Stimulated activated CD4-positive, alpha-beta T cell treated with anti-CD3 and anti-CD28 coated beads, TNF-alpha, amount 100 ng/mL, for 4 hours (primary cell): ENCODE data around the gene CCDC40.
"Not testable (repeated sequence)": the region's sequence is repeated elsewhere in the genome, so short reads cannot be mapped to it uniquely, and the experiment has no call there.

Experiments
- DNase-seq, 3 experiments: peaks; one replicate each; pipeline ENCODE4 v3.0.0-alpha.2; 2020; ENCODE audit warnings: low read depth in 3 of 3

Gene CCDC40

GRCh38 chr17:80035937-80036714 lies at the start of gene CCDC40:
Gene CCDC40 (plus strand): TSS chr17:80036642. CDS start chr17:80036663, 21 bp downstream.
- peak; percentile 47 to 60 (median 53) for DNase-seq

DNA sequence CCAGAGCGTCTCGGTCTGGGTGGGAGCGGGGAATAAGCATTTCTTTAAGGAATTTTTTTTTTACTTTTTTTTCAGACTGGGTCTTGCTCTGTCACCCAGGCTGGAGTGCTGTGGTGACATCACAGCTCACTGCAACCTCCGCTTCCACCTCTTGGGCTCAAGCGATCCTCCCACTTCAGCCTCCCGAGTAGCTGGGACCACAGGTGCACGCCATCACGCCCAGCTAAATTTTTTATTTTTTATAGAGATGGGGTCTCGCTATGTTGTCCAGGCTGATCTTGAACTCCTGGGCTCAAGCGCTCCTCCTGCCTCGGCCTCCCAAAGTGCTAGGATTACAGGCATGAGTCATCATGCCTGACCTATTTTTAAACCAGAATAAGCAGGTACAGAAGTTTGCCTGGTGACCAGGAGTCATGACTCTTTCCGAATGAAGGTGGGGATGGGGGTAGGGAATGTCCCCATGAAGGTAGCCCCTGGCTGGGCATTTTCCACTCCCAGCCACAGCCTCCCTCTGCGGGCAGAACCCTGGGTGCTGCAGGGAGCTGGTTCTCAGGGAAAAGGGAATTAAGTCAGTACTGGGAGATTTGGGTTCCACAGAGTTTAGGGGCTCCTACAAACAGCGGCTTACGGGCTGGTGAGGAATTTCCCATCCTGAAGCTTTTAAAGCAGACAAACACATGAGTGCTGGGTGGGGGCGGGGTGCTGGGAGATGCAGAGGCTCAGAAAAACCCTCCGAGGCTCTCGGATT lies 49.1 kb upstream of the CCDC40 start:
- no peak for DNase-seq

DNA sequence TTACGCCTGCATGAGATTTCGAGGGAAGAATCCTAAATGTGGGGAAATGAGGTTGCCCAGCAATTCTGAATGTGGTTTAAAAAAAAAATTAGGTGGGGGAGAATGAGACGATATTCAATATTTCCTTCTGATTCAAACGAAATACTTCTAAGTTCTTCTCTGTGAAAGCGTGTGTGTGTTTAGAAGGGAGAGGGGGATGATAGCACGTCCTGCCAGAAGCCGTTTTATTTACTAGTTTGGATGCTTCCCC lies 48.6 kb upstream of the CCDC40 start:
- DNase-seq: no peak

DNA sequence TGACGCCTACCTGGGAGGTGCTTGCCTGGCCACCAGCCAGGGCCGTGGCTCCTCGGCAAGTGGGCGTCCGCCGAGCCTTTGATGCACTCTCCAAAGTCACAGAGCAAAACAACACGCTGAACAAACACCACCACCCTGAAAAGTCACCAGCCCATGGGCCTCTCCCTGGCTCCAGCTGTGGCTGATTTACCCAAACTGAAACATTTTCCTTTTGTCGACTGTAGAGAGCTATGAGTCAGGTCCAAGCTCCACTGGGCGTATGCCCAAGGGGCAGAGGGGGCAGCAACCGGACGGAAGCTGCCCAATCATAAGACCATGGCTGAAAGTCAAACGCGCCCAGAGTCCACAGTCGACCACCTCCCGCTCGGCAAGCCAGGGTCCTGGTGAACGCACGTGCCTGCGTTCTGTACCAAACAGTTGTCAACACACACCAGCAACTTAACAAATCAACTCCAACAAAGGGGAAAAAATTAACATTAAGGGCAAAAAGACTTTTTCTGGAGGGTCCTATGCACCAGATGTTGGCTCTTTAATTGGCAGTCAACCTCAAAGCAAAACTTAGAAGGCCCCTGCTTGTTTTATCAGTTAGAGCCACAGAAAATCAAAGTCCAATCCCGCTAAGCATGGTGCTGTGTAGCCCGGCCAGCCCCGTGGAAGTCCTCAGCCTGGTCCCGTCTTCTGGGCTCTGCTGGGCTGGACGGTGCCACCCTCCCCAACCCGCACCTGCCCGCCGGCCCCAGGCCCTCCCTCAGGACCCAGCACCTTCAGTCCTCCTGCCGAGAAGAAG lies 48.1 kb upstream of the CCDC40 start:
- no peak for DNase-seq

DNA sequence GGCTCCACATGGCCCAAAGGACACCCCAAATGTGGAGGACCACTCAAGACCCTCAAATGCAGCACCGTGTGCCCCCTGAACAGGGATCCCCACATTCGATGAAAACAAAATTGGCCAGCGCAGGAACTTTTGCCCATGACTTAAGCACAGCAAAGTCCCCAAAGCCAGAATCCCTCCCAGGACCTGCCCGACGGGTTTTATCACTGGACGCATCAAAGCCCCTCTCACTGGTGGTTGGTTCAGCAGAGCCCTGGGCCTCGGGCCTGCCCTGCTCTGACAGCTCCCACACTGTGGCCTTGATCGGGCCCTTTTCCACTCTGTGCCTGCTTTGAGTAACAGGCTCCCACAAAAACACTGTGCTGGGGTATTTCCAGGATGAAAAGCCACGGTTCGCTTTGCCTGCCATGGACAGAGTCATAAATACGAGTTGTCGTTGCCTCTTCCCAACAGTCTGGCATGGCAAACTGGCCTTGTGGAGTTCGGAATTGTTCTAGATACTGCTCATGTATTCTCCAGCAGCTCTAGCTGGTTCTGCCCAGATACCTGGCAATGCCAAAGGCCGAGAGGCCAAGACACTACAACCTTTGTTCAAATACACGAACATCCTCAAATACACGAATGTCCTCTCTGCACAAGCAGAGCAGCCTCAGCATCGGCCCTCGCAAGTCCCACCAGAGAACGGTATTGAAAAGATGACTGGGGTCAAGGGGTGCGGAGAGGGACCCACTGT lies 47.2 kb upstream of the CCDC40 start:
- no peak for DNase-seq

- no peak for DNase-seq
Observed at GRCh38 chr17:79990051-79990592, 46.3 kb upstream of the CCDC40 start.

DNA sequence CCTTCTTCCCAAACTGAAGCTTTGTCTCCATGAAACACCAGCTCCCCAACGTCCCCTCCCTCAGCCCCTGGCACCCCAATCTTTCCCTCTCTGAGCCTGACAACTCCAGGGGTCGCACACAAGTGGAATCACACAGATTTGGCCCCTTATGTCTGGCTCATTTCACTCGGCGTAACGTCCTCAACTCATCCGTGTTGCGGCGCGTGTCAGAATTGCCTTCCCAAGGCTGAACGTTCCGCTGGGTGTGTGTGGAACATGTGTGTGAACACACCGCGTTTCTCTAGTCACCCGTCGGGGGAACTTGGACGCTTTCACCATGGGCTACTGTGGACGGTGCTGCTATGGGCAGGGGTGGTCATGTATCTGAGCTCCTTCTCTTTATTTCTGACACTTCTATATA lies 45.7 kb upstream of the CCDC40 start:
- no peak for DNase-seq

- DNase-seq: peak; percentile 71 to 75 (median 72)
Observed at GRCh38 chr17:79991140-79991923, 45.1 kb upstream of the CCDC40 start.

- DNase-seq: no peak
Observed at GRCh38 chr17:79991924-79992648, 44.4 kb upstream of the CCDC40 start.

DNA sequence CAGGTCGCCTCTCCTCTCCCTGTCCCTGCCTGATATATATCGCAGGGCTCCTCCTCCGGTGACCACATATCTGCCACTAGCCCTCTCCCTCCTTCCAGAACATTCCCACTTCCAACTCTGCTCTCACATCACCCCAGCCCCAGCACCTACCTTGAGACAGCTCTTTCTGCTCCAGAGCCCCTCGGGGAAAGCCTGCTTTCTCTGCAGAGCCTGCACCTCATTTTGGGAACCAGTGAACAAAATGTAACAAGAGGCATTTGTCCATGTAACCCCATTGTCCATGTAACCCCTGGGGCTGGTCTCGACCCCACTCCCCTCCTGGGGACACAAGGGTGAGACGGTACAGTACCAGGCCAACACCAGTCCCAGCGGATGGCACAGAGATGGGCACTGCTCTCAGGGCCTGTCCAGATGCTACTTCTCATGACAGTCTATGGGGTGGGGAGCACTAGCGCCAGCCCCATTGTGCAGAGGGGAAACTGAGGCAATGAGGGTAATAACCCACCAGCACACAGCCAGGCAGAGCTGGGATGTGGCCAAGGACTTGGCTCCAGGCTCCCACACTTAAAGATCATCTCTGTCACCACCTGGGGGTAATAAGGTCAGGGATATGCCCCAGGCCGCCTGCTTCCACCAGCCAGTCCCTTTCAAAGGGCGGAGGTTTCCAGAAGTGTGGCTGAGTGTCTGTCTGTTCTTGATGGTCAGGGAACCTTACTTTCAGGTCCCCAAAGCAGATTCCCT lies 43.6 kb upstream of the CCDC40 start:
- no peak for DNase-seq

DNA sequence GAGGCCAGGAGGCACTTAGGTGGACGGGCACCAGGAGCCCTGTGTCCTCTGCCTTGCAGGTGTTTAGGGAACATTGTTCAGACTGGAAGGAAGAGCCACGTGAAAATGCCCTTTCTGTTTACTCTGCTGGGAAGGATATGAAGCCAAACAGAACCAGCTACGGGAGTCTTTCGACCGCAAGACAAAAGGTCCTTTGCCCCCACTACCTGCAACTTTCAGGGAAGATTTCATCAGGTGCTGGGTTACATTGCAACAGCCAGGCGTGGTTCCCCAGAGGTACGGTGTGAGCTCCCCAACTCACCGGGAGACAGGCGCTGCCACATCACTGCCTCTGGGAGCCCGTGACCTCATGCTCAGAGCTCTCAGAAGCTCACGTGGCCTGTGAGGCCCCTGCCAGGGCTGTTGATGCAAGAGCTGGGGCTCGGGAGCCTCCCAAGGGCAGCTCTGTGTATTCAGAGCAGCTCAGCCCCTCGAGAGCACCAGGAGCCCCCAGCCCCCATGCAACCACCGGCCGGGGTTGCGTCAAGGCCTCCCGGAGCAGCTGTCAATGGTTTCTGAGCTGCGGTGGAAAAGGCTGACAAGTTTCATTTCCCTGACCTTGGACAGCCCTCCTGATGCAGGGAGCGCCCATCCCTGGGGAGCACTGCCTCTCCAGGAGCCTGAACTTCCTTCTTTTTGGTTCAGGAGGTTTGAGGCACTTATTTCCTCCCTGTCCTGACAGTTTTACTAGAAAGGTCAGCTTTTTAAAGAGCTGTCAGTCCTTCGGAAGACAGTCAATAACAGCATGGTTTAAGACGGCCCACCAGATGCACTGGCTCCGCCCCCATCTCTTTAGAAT lies 42.8 kb upstream of the CCDC40 start:
- DNase-seq: peak in 2 of 3 experiments; percentile 23 to 28

- DNase-seq: not testable (repeated sequence)
Observed at GRCh38 chr17:79994228-79994569, 42.2 kb upstream of the CCDC40 start.

DNA sequence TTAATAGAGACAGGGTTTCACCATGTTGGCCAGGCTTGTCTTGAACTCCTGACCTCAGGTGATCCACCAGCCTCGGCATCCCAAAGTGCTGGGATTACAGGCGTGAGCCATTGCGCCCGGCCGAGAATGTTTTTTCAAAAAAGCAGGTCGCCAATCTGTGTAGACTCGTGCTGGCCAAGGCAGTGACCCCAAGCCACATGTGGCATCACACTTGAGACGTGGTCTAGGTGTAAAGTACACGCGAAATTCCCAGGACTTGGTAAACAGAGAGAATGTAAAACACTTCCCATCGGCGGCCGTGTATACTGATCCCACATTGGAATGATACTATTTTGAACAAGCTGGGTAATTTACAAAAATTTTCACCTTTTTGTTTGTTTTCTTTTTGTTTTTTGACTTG lies 41.8 kb upstream of the CCDC40 start:
- DNase-seq: no peak

DNA sequence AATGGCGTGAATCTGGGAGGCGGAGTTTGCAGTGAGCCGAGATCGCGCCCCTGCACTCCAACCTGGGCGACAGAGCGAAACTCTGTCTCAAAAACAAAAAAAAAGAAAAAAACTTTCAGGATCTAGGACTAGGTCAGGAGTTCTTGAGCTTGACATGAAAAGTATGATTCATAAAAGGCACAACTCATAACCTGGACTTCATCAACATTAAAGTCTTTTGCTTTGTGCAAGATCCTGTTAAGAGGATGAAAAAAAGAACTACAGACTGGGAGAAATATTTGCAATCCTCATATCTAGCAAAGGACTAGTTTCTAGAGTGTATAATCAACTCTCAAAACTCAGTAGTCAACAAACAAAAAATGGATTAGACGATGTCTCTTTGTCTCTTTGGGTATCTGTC lies 40.7 kb upstream of the CCDC40 start:
- no peak for DNase-seq

DNA sequence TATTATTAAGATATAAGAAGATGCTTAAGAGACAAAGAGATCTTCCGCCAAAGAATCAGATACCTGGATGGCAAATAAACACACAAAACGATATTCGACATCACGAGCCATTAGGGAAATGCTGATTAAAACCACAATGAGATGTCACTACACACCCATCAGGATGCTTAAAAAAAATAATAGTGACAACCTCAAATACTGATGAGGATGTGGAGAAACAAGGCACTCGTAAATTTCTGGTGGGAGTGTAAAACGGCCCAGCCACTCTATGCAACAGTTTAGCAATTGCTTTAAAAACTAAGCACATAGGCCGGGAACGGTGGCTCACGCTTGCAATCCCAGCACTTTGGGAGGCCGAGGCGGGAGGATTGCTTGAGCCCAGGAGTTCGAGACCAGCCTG lies 40.2 kb upstream of the CCDC40 start:
- no peak for DNase-seq

DNA sequence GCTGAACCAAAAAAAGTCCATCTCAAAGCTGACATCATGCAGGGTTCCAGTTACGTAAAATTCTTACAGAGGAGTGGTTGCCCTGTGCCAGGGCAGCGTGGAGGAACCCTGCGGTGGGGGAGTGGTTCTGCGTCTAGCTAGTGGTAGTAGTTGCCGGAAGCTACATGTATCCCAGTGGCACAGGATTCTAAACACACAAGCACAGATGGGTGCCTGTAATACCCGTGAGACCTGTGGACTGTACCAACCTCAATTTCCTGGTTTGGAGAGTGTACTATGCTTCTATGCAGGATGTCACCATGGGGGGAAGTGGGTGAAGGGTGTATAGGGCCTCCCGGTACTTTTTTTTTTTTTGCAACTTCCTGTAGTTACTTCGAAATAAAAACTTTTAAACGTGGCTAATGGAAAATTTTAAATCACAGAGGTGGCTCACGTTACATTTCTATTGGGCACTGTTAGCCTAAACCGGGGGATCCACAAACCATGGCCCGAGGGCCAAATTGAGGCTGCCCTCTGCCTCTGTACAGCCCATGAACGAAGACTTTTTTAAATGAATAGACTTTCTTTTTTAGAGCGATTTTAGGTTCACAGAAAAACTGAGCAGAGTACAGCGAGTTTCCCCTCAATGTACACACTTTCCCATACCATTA lies 39.3 kb upstream of the CCDC40 start:
- DNase-seq: peak in 2 of 3 experiments; percentile 33 to 54

DNA sequence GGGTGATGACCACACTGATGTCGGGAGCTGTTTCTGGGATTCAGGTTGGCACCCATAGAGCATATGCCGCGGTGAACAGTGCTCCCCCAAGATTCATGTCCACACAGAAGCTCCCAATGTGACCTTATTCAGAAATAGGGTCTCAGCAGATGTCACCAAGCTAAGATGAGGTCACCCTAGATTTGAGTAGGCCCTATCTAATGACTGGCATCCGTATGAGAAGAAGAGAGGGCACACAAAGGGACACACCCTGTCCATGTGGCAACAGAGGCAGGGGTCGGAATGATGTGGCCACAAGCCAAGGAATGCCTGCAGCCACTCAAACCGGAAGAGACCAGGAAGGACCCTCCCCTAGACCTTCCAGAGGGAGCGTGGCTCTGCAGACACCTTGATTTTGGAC lies 36.3 kb upstream of the CCDC40 start:
- DNase-seq: no peak
